ENCODE results near the gene NCKIPSD.

Gene NCKIPSD

DNA sequence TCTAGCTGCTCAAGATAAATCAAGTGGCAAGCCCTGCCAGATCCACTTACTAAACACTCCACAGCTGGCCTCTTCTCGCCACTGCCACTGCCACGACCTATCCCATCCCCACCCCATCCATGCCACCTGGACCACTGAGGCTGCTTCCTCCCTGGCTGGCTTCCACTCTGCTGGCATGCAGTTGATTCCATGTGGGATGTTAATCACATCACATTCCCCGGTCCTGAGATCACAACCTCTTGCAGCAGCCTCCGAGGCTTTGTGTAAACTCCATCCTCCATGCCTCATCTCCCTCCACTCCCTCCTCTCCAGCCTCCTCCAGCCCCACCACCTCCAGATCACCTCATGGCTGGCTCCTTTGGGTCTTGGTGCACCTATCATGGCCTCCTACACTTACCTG is 7.7 kb downstream of the NCKIPSD start:
- DNase-seq = no peak

DNA sequence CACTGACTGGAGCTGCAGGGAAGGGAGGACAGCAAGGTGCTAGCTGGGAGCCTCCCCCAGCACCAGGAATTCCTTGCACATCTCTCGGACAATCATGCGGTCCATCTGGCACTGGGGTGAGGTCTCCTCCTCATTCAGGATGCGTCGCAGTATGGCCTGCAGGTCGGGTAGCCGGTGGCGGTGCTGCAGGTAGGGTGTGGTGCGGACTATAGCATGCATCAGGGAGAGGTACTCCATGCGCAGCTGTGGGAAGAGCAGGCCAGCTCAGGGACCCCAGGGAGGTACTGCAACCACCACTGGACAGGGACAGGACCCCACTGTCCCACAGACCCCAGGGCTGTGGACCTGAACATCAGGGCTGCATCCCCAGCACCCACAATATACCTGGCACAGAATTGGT is 11.2 kb downstream of the NCKIPSD start:
- DNase-seq = no peak

DNA sequence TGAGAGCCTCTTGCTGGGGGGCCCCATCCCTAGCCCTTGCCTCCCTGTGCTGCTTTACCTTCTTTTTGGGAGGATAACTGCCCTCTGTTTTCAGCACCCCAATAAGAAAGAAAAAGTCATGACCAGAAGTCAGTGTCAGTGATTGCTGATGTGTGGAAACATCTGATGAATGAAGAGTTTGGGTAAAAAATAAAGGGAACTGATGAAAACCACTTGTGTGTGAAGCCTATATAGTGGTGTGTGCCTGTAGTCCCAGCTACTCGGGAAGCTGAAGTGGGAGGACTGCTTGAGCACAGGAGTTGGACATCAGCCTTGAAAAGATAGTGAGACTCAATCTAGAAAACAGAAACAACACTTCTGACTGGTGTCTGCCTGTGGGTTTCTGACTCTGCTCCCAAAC is 13.2 kb downstream of the NCKIPSD start:
- no peak for DNase-seq

DNA sequence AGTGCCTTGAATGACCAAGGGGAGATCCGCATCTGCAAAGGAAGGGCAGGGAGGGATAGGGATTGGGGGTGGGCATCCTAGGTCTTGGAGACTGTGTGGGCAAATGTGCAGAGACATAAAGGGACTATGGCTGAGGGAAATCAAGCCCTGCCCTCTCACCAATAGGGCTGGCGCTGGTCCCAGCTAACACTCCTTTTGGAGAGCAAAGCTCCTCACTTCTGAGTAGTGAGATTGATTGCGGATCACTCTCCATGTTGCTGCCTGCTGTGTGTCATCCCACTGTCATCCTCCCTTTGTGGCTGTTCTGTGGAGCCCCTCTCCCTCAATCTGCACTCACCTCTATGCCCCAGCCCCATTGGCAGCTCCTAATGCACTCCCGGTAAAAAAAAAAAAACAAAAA is 20.8 kb downstream of the NCKIPSD start:
- DNase-seq = no peak

DNA sequence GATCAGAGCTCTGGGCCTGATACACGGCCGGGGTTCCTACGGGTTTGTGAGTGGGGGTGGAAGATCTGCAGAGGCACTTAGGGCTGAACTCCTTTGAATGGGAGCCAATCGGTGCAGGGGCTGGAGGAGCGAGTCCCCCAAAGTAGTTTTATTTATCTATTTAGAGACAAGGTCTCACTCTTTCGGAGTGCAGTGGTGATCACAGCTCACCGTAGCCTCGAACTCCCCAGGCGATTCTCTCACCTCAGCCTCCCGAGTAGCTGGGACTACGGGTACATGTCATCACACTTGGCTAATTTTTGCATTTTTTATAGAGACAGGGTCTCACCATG is 21.4 kb downstream of the NCKIPSD start:
- DNase-seq = no peak

DNA sequence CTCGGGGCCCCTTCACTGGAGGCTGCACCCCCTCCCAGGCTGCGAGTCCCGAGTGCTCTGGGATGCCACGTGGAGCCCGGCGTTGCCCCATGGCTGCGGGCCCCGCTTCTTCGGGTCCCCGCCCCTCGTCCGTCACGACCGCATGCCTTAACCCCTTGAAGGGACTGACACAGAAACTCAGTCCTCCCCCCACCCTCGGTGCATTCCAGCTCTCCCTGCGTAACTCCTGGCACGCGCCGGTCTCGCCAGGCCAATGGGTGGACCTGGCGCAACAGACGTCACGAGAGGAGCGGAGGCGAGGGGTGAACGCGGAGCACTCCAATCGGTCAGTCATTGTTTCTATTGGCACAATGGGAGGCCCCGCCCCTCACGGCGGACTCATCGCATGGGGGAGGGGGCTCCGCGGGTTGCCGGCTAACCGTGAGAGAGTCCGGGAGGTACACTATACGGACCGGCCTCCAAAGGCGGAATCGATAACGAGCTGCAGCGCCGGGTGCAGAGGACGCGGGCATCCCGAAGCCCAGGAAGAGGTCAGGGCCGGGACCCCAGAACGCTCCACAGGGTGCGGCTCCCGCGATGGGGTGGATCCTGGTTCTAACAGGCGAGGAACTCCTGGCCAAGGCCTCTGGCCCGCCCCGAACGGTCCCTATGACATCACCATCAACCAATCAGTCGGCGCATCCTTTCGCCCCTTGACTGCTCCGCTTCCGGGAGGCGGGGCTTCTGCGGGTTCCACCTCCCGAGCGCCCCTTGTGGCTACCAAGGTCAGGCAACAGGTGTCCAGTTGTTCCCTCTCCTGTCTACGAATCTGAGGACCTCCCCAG is 22.0 kb downstream of the NCKIPSD start:
- DNase-seq = peak; percentile 75

DNA sequence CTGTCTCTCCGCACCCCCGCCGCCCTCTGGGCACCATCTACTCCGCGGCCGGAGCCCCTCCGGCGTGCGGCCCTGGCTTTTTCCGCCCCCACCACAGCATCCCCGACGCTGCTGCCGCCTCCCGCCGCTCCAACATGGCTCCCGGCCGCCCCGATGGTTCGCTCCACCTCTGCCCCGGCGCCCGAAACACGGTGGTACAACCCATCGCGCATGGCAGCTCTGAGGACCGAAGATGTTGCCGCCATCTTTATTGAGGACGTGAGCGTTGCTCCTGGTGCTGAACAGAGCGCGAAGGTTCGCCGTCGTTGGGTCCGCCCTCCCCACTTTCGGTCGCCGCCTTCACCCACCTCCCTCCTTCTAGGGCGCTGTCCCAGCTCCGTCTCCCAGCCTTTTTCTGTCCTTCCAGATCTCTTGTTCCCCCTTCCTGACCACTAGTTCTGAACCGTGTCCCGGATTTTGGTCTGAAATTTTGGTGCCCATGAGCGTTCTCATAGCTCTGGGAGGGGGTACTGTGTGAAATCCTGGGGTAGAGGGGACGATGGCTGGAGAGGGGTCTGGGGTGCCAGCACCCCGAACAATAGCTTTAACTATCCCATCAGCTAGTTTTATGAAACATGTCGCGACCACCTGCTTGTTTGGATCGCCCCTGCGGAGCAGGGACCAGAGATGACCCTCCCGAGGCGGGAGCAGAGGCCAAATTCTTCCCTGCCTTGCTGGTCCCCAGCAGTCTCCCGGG is 22.8 kb downstream of the NCKIPSD start, which contains the start of gene CELSR3:
CELSR3 (minus strand) TSS at position 134 of the 736 bp plus-strand sequence. CDS start 252 bp downstream, outside the sequence.
- DNase-seq = peak; percentile 22

DNA sequence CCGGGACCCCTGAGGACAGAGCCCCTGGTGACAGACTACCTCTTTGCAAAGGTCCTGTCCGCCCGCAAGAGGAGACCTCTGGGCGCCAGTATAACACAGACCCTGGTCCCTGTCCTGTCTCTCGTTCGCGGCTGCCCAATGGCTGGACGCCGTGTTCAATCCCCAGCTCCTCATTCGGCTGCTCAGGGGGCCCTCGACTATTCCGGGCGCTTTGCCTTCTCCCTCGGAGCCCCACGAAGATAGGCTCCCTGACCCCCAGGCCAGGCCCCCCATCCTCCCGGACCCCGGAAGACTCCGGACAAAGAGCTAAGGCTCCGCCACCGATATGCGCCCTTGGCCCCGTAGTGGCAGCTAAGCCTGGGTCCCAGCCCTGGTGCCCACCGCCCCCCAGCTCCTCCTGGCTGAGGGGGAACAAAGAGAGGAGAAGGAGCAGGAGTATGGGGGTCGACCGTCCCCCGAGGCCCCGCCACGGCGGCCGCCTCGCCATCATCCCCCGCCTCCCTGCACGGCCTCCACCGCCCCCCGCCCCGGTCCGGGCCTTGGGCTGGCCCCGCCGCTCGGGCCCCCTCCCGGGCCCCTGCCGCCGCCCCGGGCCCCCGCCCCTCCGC is 23.5 kb downstream of the NCKIPSD start:
- DNase-seq = no peak

DNA sequence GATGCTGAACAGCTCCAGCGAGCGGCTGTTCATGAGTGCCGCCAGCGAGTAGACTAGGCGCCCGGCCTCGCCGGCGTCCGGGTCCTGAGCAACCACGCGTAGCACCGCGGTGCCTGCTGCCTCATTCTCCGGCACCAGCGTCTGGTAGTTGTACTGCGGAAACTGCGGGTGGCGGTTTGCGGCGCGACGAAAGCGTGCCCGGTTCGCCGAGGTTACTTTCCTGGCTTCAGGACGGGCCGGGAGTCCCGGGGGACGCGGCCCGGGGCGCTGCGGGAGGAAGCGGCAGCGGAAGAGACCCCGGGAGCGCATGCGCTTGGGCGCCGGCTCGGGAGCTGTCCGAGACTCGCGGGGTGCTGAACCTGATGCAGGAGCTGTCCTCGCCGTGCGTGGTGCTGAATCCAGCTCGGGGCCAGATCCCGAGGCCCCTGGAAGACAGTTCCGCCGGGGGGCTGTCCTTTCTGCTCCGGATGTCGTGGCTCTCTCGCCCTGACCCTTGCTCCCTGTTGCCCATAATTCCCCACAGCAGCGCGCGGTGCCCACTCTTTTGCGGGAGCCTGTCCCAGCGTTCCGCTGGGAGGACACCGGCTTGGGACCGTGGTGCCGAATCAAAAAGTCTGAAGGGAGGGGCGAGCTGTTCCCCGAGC is 24.1 kb downstream of the NCKIPSD start:
- DNase-seq = peak; percentile 68

DNA sequence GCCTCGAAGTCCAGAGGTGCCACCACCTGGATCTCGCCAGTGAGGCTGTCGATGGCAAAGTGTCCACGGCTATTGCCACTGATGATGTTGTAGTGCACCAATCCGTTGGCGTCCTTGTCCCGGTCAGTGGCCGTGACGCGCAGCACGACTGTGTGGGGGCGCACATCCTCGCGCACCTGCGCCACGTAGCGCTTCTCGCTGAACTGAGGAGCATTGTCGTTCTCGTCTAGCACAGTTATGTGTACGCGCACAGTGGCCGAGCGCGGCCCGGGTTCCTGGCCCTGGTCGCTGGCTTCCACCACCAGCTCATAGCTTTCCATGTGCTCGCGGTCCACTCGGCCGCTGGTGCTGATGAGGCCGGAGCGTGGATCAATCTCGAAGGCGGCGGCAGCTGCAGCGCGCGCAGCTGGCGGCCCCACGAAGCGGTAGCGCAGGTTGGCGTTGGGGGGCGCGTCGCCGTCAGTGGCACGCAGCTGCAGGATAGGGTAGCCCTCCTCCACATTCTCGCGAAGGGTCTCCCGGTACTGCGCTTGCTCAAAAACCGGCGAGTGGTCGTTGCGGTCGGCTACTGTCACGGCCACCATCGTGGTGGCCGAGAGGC is 24.8 kb downstream of the NCKIPSD start:
- DNase-seq = no peak

DNA sequence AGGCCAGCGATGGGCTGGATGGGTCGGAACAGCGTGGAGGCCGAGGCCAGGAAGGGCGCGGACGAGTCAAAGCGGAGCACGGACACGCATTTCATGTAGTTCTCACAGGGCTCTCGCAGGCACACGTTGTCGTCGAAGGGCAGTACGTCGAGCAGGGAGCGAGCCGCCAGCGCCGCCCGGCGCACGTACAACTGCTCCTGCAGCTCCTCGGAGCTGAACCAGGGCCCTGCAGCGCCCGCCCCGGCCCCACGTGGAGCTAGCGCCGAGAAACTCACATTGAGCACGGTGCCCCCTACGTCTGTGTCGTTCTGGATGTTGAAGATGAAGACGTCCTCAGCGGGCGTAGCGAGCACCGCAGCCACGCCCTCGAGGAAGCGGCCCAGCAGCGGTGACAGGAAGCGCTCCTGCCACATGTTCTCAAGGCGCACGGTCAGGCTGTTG is 28.9 kb downstream of the NCKIPSD start:
- DNase-seq = no peak

DNA sequence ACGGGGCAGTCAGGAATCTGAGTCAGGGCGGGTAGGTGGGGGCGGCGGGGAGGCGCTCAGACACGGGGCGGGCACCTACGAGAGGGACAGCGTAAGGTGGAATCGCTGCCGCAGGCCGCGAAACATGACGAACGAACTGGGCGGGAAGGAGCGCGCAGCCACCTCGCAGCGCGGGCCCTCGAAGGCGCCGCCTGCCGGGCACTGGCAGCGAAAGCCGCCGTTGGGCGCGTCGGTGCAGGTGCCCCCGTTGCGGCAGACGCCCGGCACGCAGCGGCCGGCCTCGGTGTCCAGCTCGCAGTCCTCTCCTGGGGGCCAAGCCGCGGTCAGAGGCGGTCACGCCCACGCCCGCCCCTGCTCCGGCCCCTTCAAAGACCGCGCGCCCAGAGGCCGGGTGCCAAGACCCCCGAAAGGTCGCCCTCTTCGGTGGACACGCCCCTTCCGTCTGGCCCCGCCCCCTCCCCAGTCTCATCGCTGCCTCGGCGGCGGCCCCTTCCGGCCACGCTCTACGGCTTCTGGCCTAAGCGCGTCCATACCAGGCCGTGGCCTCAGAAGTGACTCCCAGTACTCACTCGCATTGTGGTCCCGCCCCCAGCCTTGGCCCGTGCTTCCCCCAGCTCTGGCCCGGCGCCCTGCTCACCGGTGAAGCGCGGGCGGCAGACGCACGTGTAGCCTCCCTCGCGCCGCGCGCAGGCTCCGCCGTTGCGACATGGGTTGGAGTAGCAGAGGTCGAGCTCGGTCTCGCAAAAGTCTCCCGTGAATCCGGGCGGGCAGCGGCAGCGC is 29.5 kb downstream of the NCKIPSD start:
- DNase-seq = peak; percentile 80

DNA sequence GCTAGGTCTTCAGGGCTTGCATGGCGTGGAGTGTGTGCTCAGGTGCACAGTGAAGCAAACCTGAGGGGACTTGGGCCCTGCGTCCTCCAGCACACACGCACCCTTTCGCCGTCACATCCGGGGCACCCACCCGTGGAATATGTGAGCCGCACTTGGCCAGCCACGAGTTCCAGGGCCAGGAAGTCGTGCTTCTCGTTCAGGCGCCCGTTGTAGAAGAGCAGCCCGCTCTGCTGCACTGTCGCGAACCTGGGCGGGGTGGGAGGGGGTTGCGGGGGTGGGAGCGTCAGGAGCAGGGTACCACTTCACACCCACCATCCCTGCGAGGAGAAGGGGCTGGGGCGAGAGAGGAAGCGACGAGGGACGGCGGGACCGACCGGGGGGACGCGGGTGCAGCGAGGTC is 30.1 kb downstream of the NCKIPSD start:
- peak; percentile 36 for DNase-seq

DNA sequence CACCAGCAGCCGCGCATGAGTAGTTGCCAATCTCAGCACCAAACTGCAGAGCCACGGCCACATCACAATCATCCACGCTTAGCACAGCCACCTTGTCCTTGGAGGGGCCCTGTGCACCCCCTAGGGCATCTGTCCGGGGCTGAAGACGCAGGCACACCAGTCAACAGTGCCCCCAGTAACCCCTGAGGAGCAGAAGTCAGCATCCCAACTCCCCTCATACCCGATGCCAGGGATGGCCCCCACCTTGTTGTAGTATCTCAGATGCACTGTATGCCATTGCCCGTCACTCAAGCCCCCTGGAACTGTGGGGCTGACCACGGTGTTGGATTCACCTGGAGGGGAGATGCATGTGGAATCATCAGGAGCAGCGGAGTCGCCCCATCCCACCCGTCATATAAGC is 30.7 kb downstream of the NCKIPSD start:
- DNase-seq = no peak

DNA sequence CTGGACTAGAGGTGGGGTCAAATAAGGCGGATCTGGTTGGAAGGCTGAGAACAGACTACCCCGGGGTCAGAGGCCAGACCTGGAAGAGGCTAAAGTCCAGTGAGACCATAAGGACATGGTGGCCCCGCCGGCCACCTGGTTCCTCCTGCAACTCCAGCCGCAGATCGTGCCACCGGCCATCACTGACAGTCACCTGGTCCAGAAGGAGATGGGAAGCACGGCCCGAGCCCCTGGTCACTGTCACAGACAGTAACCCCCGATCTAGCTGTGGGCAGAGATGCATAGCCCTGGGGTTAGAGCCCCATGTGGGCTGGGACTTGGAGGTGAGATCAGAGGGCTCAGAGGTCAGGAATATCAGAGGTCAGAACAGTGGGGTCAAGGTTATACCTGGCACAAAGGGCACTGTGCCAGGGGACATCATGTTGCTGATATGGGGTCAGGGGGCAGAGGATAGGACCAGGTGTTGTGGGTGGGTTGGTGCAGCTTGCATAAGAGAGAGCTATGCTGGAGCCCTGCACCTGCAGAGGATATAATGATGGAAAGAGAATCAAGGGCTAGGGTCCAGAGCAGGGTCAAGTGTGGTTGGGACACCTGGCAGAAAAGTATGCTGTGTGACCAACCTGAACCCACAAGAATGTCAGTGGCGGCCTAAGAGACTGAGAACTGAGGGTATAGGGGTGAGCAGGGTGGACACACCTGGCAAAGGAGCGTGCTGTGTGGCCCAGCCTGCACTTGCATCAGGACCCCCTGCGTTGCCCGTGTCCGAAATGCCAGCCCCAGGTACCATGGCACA is 32.6 kb downstream of the NCKIPSD start:
- DNase-seq = no peak

DNA sequence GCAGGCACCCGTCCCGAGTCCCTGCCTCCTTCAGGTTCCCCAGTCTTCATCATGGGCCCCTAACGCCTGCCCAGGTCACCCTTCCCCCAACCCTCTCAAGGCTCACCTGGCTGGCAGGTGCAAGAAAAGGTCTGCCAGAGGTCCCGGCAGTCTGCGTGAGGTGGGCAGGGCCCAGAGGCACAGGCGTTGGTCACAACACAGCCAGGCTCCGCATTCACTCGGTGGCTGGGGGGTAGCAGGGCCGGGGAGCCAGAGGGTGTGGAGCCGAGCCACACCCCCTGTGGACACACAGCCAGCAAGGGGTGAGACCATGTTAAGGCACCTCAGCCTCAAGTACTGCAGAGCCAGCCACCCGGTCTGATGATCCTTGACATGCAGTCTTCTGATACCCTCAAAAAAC is 33.9 kb downstream of the NCKIPSD start:
- DNase-seq = no peak

DNA sequence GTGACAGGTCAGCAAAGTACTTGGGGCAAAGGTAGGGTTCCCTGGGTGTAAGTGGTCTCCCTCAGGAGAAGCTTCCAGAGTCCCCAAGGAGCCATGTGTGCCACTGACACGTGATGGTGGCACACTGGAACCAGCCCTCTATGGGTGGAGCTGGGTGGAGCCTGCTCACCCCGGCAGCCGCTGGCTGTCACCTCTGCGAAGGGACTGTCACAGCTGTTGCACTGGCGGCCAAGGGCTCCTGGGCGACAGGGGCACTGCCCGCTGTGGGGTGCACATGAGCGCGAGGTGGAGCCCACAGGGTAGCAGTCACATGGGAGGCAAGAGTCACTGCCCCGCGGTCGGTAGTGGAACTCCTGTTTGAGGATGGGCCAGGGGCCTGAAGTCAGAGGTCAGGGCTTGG is 35.0 kb downstream of the NCKIPSD start:
- no peak for DNase-seq

DNA sequence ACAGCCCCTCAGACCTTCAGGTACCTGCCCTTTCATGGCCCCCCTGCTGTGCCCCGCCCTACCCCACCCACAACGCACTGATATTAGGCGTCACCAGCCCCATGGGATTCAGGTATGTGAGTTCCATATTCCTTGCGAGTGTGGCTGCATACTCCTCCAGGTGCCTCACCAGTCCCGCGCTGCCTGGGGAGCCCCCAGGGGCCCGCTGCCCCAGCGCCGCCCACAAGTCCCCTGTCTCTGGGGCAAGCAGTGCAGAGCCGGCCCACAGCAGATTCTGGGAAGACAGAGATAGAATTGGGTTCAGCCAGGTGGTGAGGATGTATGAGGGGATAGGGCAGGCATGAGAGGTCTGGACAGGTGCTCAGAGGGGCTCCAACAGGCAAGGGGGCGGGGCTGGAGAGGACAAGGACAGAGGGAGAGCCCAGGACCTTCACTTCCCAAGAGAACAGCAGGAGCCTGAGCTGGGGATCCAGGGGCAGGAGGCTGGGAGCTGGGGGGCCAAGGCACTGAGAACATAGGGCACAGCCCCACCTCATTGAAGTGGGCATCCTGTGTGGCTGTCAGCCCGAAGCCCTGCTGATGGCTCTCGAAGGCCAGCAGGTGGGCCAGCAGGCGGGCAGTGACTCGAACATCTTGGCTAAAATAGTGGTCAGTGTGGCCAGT is 37.4 kb downstream of the NCKIPSD start:
- DNase-seq = no peak

DNA sequence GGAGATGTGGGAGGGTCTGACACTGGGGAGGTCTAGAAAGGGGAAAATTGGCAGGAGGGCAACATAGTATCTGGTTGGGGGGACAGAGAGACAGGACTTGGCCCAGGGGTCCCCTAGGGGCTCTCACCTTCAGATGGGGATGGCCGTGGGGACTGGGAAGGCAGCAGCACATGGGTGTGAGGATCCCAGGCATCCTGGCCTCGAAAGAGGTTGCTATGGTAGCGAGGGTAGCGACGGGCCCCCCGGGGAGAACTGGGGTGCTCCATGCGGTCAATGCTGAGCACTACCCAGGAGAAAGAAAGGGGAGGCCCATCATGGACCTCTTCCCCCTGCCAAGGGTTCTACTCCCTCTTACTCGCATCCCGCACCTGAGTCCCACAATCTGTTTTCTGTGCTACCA is 38.0 kb downstream of the NCKIPSD start:
- no peak for DNase-seq

DNA sequence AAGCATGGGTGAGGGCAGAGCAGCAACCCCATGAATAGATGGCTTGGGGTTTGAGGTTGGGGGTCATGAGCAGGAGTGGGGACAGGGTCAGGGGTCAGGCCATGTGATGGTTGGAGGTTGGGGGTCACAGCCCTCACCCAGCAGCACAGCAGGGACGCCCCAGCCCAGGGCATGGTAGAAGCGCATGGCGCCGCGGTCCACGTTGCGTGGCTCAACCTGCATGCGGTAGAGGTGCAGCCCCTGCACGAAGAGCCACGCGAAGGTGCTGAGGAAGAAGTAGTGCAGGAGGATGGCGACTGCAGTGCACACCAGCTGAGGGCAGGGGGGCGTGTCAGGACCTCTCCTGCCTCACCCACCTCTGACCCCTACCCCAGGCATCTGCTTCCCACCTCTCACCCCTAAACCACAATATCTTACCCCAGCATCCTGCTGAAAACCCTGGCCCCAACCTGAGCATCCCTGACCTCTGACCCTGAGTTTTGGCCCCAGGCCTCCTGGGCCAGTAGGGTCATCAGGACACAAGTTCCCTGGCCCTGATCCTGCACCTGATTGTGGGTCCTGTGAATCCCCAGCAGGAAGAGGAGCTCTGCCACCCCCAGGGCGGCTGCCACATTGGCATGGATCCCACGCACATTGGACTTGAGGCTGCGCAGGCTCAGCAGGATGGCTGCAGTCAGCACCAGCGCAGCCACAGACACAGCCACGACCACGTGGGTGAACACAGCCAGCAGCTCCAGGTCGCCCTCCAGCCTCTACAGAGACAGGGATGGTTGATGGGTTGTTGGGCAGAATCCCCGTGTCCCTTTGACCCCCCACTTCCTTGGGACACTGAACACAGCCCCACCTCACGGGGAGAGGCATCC is 40.6 kb downstream of the NCKIPSD start:
- DNase-seq = no peak

Data from activated gamma-delta T cell treated with Interleukin-2 at 50 U/mL for 16 hours (primary cell).